Activated CD4-positive, alpha-beta T cell treated with anti-CD3 and anti-CD28 coated beads, Interleukin-2, amount 10 ng/mL, durations not matched to agents 7 days and 5 days (primary cell): ENCODE data around the gene NRCAM. TPM values are rescaled to one million over a fixed set of nuclear protein-coding genes. Genes with fewer than 3 reads are reported as not detected.

ENCODE experiments used
- CTCF ChIA-PET: fragments of 350-600 bp; sonication (Branson Sonifier 250); formaldehyde crosslinking; loops from one replicate; lab custom pipeline; 2021; ENCODE audit warnings: antibody characterized with exemption; lab: Charles Lee
- POLR2A ChIA-PET: fragments of 350-600 bp; sonication (Branson Sonifier 250); formaldehyde crosslinking; loops from one replicate; lab custom pipeline; 2021; ENCODE audit warnings: antibody characterized with exemption; lab: Charles Lee
- DNase-seq: peaks from one replicate; pipeline ENCODE4 v3.0.0-alpha.2; 2020
- H3K27ac Mint-ChIP-seq: one replicate; pipeline ENCODE4 v1.8.0; 2021; ENCODE audit warnings: mild to moderate bottlenecking, moderate library complexity, mixed read lengths
- H3K27me3 Mint-ChIP-seq: one replicate; pipeline ENCODE4 v1.8.0; 2021; ENCODE audit warnings: mixed read lengths
- H3K36me3 Mint-ChIP-seq: one replicate; pipeline ENCODE4 v1.8.0; 2021; ENCODE audit warnings: low read depth, mixed read lengths
- H3K4me1 Mint-ChIP-seq: one replicate; pipeline ENCODE4 v1.8.0; 2021; ENCODE audit warnings: mixed read lengths
- H3K4me3 Mint-ChIP-seq: one replicate; pipeline ENCODE4 v1.8.0; 2021; ENCODE audit warnings: mild to moderate bottlenecking, moderate library complexity, mixed read lengths
- H3K9me3 Mint-ChIP-seq: one replicate; pipeline ENCODE4 v1.8.0; 2021; ENCODE audit warnings: mixed read lengths
- total RNA-seq, 2 experiments: library from RNA; stranded (reverse); gene quantifications; one replicate each; pipeline ENCODE4 v1.2.3, GENCODE V29; 2021

NRCAM gene
- total RNA-seq, 2 experiments from 2014 or later: 0.12 to 0.46 TPM

DNA sequence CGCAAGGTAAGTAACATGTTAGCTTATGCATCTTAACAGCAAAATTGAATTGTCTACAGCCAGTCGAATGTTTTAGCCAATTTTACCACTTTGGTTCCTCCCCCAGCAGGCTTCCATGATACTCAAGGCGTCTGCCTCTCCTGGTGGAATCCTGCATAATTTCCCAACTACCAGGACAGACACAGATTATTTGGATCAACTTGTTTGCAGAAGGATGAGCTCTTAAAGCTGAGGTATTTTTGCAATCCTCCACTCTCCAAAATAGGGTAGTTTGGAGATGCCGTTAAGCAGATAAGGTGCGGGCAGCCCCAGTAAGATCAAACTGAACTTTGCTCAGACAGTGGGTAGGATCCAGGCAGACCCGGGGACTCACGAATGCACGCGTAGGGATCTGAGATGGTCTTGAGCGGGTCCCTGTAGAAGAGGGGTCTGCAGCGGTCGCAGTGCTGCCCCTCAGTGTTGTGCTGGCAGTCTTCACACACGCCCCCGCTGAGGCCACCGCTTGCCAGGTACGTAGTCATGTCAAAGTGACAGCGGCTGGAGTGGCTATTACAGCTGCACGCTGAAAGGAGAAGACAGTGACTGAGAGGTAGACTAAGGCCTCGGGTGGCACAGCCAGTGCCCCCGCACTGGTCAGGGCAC lies 353.4 kb downstream of the NRCAM start:
- no peak overlapping the region for H3K4me3 Mint-ChIP-seq
- POLR2A ChIA-PET: no interaction called here

GRCh38 chr7:108101759-108102158 lies 354.5 kb downstream of the NRCAM start:
- no peaks in the 10 kb centered on the region for H3K4me1 Mint-ChIP-seq
- CTCF ChIA-PET: no interaction called here

More for the DNA sequence above, 353.4 kb downstream of the NRCAM start:
- Mint-ChIP-seq H3K4me1 (no peaks in the 10 kb centered on the region), H3K9me3 (no peaks in the 10 kb centered on the region), H3K27ac (no peak overlapping the region), H3K36me3 (no peaks in the 10 kb centered on the region), H3K27me3 (peaks cover 19% of the 10 kb centered on the region)
- CTCF ChIA-PET: no interaction called here
- DNase-seq: no peak

DNA sequence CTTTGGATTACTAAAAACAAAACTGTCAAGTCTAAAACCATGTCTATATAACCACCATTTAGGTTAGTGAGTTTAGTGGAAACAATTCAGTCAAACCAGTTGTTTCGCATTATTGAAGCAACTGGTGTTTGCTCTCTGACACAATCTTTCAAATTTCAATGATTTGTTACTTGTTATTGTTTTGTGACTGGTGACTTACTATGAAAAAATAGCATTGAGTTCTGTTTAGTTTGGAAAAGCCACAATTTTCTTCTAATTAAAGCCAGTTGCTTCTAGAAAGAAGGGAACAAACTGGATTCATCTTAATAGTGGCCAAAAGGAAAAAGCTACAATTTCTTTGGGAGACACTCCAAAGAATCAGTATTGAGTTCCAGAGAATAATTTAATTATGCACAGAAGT lies 356.5 kb downstream of the NRCAM start:
- no peak overlapping the region for H3K4me3 Mint-ChIP-seq
- no peaks in the 10 kb centered on the region for H3K4me1 Mint-ChIP-seq
- H3K9me3 Mint-ChIP-seq: no peaks in the 10 kb centered on the region
- no peak for DNase-seq
- H3K36me3 Mint-ChIP-seq: no peaks in the 10 kb centered on the region
- peaks cover 31% of the 10 kb centered on the region for H3K27me3 Mint-ChIP-seq
- CTCF ChIA-PET: no interaction called here
- no peak overlapping the region for H3K27ac Mint-ChIP-seq
- POLR2A ChIA-PET: no interaction called here

More at GRCh38 chr7:108101759-108102158, 354.5 kb downstream of the NRCAM start:
- POLR2A ChIA-PET: no interaction called here
- no peak overlapping the region for H3K27ac Mint-ChIP-seq
- H3K4me3 Mint-ChIP-seq: no peak overlapping the region
- no peak for DNase-seq
- H3K27me3 Mint-ChIP-seq: peaks cover 21% of the 10 kb centered on the region
- H3K9me3 Mint-ChIP-seq: no peaks in the 10 kb centered on the region
- H3K36me3 Mint-ChIP-seq: no peaks in the 10 kb centered on the region

- DNase-seq: no peak
- Mint-ChIP-seq H3K36me3 (no peaks in the 10 kb centered on the region), H3K4me1 (no peaks in the 10 kb centered on the region), H3K27ac (no peak overlapping the region), H3K27me3 (peaks cover 30% of the 10 kb centered on the region), H3K4me3 (no peak overlapping the region), H3K9me3 (no peaks in the 10 kb centered on the region)
- ChIA-PET CTCF (no interaction called here), POLR2A (no interaction called here)
These were observed 358.5 kb downstream of the NRCAM start for GRCh38 chr7:108097703-108098102.

Other genes with a start within 250 kb of the NRCAM start
- gene PNPLA8, start 69.7 kb upstream of the NRCAM start, total RNA-seq: 10 to 100 TPM; 14.1 to 14.2 TPM
- gene THAP5, start 113.3 kb upstream of the NRCAM start, total RNA-seq: 10 to 100 TPM; 26.5 to 36.1 TPM
- gene DNAJB9, start 113.4 kb upstream of the NRCAM start, total RNA-seq: 10 to 100 TPM; 10.1 to 13.3 TPM